Activated naive CD4-positive, alpha-beta T cell treated with anti-CD3 and anti-CD28 coated beads, Interleukin-2, amount 10 ng/mL, durations not matched to agents 7 days and 5 days (primary cell): ENCODE data around the gene OAF.
A peak's percentile ranks its signal among the peaks of the same experiment; 100 is the strongest.

Source experiments
- CTCF ChIA-PET: fragments of 350-600 bp; sonication (Branson Sonifier 250); formaldehyde crosslinking; loops from one replicate; lab custom pipeline; 2021; ENCODE audit warnings: antibody characterized with exemption; lab: Charles Lee
- DNase-seq: peaks from one replicate; pipeline ENCODE4 v3.0.0-alpha.2; 2020
- H3K27ac Mint-ChIP-seq: one replicate; pipeline ENCODE4 v1.8.0; 2021; ENCODE audit warnings: mild to moderate bottlenecking, moderate library complexity, mixed read lengths
- H3K27me3 Mint-ChIP-seq: one replicate; pipeline ENCODE4 v1.8.0; 2021; ENCODE audit warnings: mild to moderate bottlenecking, mixed read lengths
- H3K36me3 Mint-ChIP-seq: one replicate; pipeline ENCODE4 v1.8.0; 2021; ENCODE audit warnings: mixed read lengths
- H3K4me1 Mint-ChIP-seq: one replicate; pipeline ENCODE4 v1.8.0; 2021; ENCODE audit warnings: mixed read lengths
- H3K4me3 Mint-ChIP-seq: one replicate; pipeline ENCODE4 v1.8.0; 2021; ENCODE audit warnings: mild to moderate bottlenecking, moderate library complexity, mixed read lengths
- H3K9me3 Mint-ChIP-seq: one replicate; pipeline ENCODE4 v1.8.0; 2021; ENCODE audit warnings: mixed read lengths

OAF gene

DNA sequence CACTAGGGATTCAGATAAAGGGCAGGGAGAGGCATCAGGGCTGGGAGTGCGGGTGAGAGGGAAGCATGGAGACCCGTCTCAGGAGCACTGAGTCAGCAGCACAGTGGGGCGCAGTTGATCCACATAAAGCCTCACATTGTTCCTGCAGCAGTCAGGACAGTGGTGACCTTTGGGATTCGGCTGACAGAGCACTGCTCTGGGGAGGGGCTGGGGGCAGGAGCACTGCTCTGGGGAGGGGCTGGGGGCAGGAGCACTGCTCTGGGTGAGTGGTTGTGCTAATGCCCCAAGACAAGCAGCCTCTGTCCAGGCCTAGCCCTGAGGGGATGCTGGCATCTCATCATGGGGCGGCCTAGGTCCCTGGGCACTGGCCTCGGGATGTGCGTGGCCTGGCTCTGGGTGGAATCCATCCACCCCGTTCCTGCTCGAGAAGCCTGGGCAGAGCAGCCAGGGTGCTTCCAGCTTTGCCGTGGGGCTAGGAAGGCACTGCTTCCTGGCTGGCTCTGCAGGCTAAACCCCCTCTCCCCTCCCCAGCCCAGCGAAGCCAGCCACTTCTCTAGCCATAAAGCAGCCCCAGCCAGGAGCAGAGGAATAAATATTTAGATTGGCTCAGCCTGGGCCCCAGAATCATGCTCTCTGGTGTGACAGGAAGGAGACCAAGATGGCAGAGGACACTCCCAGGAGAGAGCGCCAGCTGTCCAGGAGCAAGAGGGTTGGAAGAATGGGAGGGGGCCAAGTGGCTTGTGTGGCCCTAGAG is 7.3 kb downstream of the OAF start:
- CTCF ChIA-PET, result no interaction called here

DNA sequence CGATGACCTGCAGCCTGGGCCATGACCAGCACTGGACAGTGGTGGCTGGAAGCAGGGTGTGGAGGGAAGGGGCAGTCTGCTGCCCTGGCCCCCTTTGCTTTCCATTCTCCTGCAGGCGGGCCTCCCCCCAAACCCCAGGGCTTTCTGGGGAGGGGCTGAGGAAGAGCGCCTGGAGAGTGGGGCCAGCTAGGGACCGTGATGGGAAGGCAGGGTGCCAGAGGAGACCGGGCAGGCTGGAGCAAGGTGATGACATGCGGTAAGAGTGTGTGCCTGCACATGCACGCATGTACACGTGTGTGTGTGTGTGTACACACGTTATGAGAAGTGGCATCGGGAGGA is 7.8 kb downstream of the OAF start:
- H3K36me3 Mint-ChIP-seq, result no peaks in the 10 kb centered on the region
- no peaks in the 10 kb centered on the region for H3K9me3 Mint-ChIP-seq
- no peak for DNase-seq
- H3K27me3 Mint-ChIP-seq, result peaks cover 31% of the 10 kb centered on the region
- H3K4me1 Mint-ChIP-seq, result peaks cover 2% of the 10 kb centered on the region
- H3K27ac Mint-ChIP-seq, result no peak overlapping the region
- H3K4me3 Mint-ChIP-seq, result no peak overlapping the region
- CTCF ChIA-PET, result no interaction called here

More for the DNA sequence above, 7.3 kb downstream of the OAF start:
- Mint-ChIP-seq H3K36me3 (no peaks in the 10 kb centered on the region), H3K4me3 (no peak overlapping the region), H3K27ac (no peak overlapping the region), H3K9me3 (no peaks in the 10 kb centered on the region), H3K27me3 (peaks cover 34% of the 10 kb centered on the region), H3K4me1 (peaks cover 2% of the 10 kb centered on the region)
- no peak for DNase-seq

DNA sequence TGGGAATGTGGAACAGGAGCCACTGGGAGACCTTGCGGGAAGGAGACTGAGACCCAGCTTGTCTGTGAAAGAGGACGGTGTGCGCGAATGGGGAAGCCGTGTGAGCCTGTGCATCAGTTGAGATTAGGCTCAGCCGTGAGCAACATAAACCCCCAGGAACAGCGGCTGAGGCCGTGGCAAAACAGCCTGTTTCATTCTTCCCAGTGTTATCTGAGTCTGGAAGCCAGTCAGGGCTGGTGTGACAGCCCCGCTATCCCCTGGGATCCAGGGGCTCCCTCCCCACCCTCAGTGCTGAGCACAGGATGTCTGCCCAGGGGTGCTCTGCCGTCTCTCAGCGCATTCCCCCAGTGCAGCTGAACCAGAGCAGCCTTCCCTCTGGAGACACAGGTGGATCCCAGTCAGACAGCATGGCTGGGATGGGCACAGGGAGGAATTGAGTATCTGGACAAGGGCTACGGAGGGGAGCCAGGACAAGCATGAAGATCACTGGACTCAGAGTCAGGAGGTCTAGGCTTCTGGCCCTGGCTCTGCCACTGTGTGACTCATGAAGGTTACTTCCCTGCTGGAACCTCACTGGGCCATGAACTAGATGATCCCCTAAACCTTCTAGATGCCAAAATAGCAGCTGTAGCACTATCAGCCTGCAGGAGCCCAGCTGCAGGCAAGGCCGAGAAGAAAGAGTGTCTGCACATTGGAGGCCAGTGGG is 8.6 kb downstream of the OAF start:
- H3K36me3 Mint-ChIP-seq, result no peaks in the 10 kb centered on the region
- no peak for DNase-seq
- H3K9me3 Mint-ChIP-seq, result no peaks in the 10 kb centered on the region
- no peak overlapping the region for H3K27ac Mint-ChIP-seq
- peaks cover 2% of the 10 kb centered on the region for H3K4me1 Mint-ChIP-seq
- CTCF ChIA-PET, result no interaction called here
- peaks cover 31% of the 10 kb centered on the region for H3K27me3 Mint-ChIP-seq
- H3K4me3 Mint-ChIP-seq, result no peak overlapping the region

DNA sequence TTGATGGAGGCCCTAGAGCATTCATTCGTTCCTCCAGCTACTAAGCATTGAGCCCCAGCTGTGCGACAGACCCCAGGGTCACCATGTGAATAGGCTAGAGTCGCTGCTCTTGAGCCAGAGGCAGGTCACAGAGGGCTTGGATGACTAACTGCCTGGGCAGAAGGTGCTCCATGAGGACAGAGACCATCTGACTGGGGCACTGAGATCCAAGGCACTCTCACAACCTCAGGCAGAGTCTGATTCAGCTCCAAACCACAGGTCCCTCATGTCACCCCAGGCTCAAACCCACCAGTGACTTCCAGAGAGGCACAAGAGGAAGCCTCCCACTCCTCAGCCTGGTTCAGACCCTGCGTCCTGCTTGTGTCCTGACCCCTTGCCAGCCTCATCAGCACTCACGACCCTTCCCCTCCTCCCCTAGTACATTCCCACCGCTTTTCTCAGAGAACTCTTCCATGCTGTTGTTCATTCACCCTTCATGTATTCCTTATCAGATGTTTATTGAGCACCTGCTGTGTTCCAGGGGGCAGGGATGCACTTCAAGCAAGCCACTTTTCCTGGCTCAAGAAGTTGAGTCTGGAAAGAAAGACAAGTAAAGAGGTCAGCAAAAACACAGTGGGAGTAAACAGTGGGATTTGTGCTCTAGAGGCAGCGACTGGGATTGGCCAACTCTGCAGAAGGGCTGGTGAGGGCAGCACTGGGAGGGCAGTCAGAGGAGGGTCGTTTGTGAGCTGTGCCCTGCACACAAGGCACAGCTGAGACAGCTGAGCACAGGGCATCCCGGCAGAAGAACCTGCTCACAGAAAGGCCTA is 9.3 kb downstream of the OAF start:
- Mint-ChIP-seq H3K4me1 (peaks cover 2% of the 10 kb centered on the region), H3K27ac (no peak overlapping the region), H3K36me3 (no peaks in the 10 kb centered on the region), H3K4me3 (no peak overlapping the region), H3K27me3 (peaks cover 35% of the 10 kb centered on the region), H3K9me3 (no peaks in the 10 kb centered on the region)
- DNase-seq, result no peak
- CTCF ChIA-PET, result no interaction called here

DNA sequence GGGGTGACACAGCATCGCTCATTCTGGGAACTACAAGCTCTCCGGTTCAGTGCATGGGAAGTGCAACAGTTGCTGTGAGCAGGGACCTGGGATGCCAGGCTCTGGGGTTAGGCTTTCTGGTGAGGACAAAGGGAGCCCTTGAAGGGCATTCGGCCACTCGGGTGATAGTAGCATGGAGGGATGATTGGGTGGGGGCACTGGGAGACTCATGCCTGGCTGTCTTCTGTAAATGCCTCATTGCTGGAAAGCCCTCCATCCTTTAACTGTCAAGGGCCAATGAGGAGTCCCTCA is 9.9 kb downstream of the OAF start:
- CTCF ChIA-PET, result no interaction called here
- no peak for DNase-seq
- Mint-ChIP-seq H3K27me3 (peaks cover 38% of the 10 kb centered on the region), H3K9me3 (no peaks in the 10 kb centered on the region), H3K4me1 (peaks cover 2% of the 10 kb centered on the region), H3K36me3 (no peaks in the 10 kb centered on the region), H3K27ac (no peak overlapping the region), H3K4me3 (no peak overlapping the region)

DNA sequence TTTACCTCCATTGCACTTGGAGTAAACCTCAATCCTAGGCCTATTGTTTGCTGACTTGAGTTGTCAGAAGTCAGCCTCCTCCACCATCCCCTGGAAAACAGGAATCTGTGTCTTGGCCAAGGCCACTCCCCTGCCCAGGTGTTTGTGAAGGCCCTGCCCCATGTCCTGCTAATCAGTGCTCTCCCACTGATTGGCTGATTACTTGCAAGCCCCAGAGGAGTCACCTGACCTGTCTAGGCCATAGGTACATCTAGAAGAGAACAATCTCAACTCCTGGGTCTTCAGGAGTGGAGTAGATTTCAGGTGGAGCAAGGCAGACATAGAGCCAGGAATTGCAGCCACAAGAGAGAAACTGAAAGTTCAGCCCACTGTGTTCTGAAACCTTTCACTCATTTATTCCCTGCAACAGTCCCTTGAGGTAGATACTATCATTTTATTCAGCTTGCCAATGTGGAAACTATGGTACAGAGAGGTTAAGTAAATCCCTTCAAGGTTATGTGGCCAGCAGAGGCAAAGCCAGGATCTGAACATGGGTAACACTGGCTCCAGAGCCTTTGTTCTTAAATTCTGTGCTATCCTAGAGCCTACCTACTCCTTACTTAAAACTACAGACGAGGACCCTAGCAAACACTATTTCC is 10.4 kb downstream of the OAF start:
- Mint-ChIP-seq H3K9me3 (no peaks in the 10 kb centered on the region), H3K36me3 (no peaks in the 10 kb centered on the region), H3K4me1 (peaks cover 2% of the 10 kb centered on the region), H3K27ac (no peak overlapping the region), H3K27me3 (peaks cover 39% of the 10 kb centered on the region), H3K4me3 (no peak overlapping the region)
- CTCF ChIA-PET, result no interaction called here
- DNase-seq, result no peak

DNA sequence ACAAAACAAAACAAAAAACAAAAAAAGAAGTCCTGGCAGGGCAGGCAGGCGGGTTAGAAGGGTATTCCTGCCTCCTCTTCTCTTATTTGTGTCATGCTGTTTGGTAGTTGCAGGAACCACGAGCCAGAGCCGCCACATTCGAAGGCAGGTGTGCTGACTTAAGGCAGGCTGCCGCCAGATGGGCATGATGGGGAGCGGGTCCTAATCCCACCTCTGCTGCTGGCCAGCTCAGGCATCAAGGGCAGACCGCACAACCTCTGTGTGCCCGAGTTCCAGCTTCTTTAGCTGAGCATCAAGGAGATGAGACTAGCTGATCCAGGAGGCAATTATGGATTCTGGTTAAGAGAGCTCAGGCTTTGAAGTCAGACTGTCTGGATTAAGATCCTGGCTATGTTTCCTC is 12.1 kb downstream of the OAF start:
- H3K9me3 Mint-ChIP-seq, result no peaks in the 10 kb centered on the region
- H3K4me1 Mint-ChIP-seq, result peaks cover 2% of the 10 kb centered on the region
- no peaks in the 10 kb centered on the region for H3K36me3 Mint-ChIP-seq
- no peak overlapping the region for H3K27ac Mint-ChIP-seq
- H3K4me3 Mint-ChIP-seq, result no peak overlapping the region
- no peak for DNase-seq
- peaks cover 41% of the 10 kb centered on the region for H3K27me3 Mint-ChIP-seq
- CTCF ChIA-PET, result interaction anchor here (0.9 to 4.1 kb wide), 4 partner anchors 9 to 80 kb away, joined by 3 to 20 read pairs (median 4); no protein-coding TSS in a partner anchor

DNA sequence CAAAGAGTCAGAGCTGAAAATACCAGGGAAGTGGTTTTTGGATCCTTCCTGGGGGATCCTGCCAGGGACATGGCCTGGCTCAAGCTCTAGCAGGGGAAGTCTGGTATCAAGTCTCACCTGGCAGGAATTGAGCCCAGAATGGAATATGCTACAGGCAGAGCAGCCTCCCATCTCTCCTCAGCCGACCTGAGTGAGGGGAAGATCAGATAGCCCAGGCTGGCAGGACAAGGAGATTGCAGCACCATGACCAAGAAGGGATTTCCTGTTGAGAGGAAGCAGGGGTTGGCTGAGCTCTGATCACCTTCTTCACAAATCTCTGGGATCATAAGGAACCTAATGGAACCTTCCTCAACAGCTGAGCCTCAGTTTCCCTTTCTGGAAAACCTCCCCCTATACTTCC is 13.0 kb downstream of the OAF start:
- no peaks in the 10 kb centered on the region for H3K9me3 Mint-ChIP-seq
- no peak overlapping the region for H3K27ac Mint-ChIP-seq
- peaks cover 2% of the 10 kb centered on the region for H3K4me1 Mint-ChIP-seq
- DNase-seq, result no peak
- CTCF ChIA-PET, result interaction anchor here (1.0 to 4.1 kb wide), 4 partner anchors 10 to 79 kb away, joined by 3 to 20 read pairs (median 4); no protein-coding TSS in a partner anchor
- H3K27me3 Mint-ChIP-seq, result peaks cover 41% of the 10 kb centered on the region
- H3K36me3 Mint-ChIP-seq, result no peaks in the 10 kb centered on the region
- H3K4me3 Mint-ChIP-seq, result no peak overlapping the region

DNA sequence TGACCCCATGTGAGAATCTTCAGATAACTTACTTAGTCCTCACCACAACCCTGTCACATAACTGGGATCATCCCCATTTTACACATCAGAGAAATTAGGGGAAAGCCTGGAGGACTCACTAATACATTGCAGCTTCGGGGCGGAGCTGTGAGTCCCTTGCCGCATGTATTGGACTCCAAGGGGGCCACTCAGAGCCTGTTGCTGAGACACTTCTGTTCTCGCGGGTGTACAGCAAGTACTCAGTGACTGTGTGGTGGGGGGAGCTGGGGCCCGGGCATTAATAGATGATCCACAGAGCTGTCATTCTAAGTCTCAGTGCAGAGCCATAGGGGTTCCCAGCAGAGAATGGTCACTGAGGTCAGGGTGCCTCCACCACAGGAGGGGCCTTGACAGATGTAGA is 13.5 kb downstream of the OAF start:
- H3K4me1 Mint-ChIP-seq, result peaks cover 2% of the 10 kb centered on the region
- no peak for DNase-seq
- H3K27ac Mint-ChIP-seq, result no peak overlapping the region
- no peaks in the 10 kb centered on the region for H3K9me3 Mint-ChIP-seq
- no peaks in the 10 kb centered on the region for H3K36me3 Mint-ChIP-seq
- peaks cover 41% of the 10 kb centered on the region for H3K27me3 Mint-ChIP-seq
- CTCF ChIA-PET, result interaction anchor here (1.0 to 4.1 kb wide), 3 partner anchors 11 to 79 kb away, joined by 3 to 20 read pairs (median 4); no protein-coding TSS in a partner anchor
- no peak overlapping the region for H3K4me3 Mint-ChIP-seq

DNA sequence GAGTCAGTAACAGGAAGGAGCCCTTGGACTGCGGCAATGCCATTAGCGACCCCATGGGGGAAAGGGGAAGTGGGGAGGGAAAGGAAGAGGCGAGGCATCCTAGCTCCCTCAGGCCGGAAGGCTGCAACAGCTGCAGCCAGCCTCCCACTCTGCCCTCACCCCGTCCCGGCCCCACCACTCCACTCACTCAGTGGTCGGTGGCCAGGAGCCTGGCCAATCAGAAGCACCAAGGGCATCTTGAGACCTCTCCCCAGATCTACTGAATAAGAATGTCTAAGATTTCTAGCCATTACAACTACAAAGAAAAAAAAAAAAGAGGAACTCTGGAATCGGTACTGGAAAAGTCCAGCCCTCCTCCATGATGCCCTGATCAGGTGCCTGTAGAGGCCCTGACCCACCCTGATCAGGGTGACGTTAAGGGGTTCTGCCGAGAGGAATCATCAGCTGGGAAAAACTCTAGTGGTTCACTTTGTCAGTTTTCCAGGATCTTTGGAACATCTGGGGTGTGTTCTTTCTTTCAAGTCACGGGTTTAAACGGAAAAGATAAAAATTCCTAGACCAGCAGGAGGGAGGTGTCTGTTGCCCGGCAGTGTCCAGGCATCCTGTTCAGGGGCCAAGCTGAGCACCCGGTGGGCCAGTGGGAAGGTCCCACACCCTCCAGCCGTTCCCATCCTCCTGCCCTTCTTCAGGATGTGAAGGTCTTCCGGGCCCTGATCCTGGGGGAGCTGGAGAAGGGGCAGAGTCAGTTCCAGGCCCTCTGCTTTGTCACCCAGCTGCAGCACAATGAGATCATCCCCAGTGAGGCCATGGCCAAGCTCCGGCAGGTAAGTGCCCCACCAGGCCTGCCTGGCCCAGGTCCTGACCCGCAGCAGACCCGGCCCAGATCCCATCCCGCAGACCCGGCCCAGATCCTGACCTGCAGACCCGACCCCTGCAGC is 14.4 kb downstream of the OAF start:
- DNase-seq, result no peak
- no peak overlapping the region for H3K27ac Mint-ChIP-seq
- H3K27me3 Mint-ChIP-seq, result peaks cover 36% of the 10 kb centered on the region
- no peak overlapping the region for H3K4me3 Mint-ChIP-seq
- peaks cover 2% of the 10 kb centered on the region for H3K4me1 Mint-ChIP-seq
- no peaks in the 10 kb centered on the region for H3K9me3 Mint-ChIP-seq
- H3K36me3 Mint-ChIP-seq, result no peaks in the 10 kb centered on the region
- CTCF ChIA-PET, result interaction anchor here (0.7 to 4.1 kb wide), 4 partner anchors 11 to 53 kb away, joined by 3 to 20 read pairs (median 3); no protein-coding TSS in a partner anchor

DNA sequence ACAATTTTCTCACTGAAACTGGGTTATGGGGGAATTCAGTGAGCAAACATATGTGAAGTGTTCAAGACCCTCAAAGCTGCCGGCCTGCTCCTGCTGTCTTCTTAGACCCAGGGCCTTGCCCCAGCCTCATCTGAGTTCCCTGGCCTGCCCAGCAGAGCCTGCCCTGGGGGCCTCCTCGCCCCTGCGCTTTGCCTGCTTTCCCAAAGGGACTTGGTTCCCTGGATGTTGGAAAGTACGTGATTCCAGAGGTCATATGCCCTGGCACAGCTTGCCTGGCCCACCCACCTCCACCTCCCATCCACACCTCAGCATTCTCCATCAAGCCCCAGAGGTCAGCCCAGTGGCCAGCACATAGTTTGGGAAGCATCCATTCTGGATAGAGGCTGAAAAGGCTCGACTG is 15.4 kb downstream of the OAF start:
- no peak for DNase-seq
- Mint-ChIP-seq H3K27ac (no peak overlapping the region), H3K36me3 (no peaks in the 10 kb centered on the region), H3K27me3 (peaks cover 39% of the 10 kb centered on the region), H3K4me3 (no peak overlapping the region), H3K4me1 (peaks cover 2% of the 10 kb centered on the region), H3K9me3 (no peaks in the 10 kb centered on the region)
- CTCF ChIA-PET, result interaction anchor here (1.0 to 4.1 kb wide), 3 partner anchors 10 to 75 kb away, joined by 3 to 20 read pairs (median 4); no protein-coding TSS in a partner anchor

DNA sequence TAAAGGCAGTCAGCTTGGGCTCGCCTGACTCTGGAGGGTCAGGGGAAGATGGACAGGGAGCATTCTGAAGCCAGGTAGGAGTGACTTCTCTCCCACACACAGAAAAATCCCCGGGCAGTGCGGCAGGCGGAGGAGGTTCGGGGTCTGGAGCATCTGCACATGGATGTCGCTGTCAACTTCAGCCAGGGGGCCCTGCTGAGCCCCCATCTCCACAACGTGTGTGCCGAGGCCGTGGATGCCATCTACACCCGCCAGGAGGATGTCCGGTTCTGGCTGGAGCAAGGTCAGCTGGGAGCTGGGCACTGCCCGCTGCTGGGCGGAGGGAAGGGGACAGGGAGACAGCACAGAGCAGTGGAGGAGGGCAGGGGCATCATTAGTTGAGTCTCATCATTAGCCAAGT is 15.9 kb downstream of the OAF start:
- Mint-ChIP-seq H3K4me3 (no peak overlapping the region), H3K27me3 (peaks cover 42% of the 10 kb centered on the region), H3K4me1 (no peaks in the 10 kb centered on the region), H3K9me3 (no peaks in the 10 kb centered on the region), H3K27ac (peak overlapping the region; percentile 66), H3K36me3 (no peaks in the 10 kb centered on the region)
- no peak for DNase-seq
- CTCF ChIA-PET, result interaction anchor here (0.9 to 1.5 kb wide), 2 partner anchors 54 to 75 kb away, joined by 3 to 4 read pairs; no protein-coding TSS in a partner anchor

DNA sequence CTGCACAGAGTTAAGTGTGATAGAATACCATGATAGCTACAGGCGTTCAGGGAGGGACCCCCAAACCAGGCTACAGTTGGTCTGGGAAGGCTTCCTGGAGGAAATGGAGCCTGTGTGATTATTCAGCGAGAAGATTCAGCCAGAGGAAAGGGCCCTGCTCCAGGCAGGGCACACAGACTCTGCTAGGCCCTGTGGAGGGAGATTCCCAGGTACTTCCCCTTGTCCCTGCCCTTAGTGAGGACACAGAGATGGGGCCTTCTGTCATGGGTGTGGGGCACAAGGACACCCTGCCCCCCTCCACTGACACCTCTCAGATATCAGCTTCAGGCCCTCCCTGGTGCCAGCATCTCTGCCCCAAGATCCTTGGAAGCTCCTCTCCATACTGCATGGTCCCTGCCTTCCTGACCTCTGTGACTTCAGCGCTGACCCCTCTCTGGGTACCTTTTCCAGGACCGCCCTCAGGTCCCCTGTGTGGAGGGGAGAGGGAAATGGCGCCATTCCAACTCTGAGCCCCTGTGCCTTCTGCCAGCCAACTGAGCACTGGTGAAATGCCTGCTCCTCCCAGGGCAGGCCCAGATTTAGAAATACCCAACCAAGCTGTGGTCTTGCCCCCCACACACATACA is 16.5 kb downstream of the OAF start:
- H3K36me3 Mint-ChIP-seq, result no peaks in the 10 kb centered on the region
- CTCF ChIA-PET, result interaction anchor here (0.9 to 1.5 kb wide), 3 partner anchors 55 to 74 kb away, joined by 3 to 4 read pairs (median 4); no protein-coding TSS in a partner anchor
- H3K4me1 Mint-ChIP-seq, result no peaks in the 10 kb centered on the region
- no peak overlapping the region for H3K27ac Mint-ChIP-seq
- no peak for DNase-seq
- H3K27me3 Mint-ChIP-seq, result peaks cover 47% of the 10 kb centered on the region
- no peak overlapping the region for H3K4me3 Mint-ChIP-seq
- no peaks in the 10 kb centered on the region for H3K9me3 Mint-ChIP-seq
